HepG2 (cell line): ENCODE measurements around the gene HES2. TPM values are rescaled to one million over a fixed set of nuclear protein-coding genes. Genes with fewer than 3 reads are reported as not detected.

ENCODE experiments used
- FOXK2 ChIP-seq: fragments of 450-650 bp; IDR thresholded peaks from 2 replicates; pipeline ENCODE4 v1.6.1; 2016
- RBFOX2 ChIP-seq: fragments of 200-400 bp; formaldehyde crosslinking; IDR thresholded peaks from 2 replicates; pipeline ENCODE4 v1.6.1; 2017; ENCODE audit warnings: low read depth, mild to moderate bottlenecking, low read length
- SRY ChIP-seq: sonication (generic); formaldehyde crosslinking; IDR thresholded peaks from 2 replicates; pipeline ENCODE4 v1.8.0; 2022; ENCODE audit warnings: mild to moderate bottlenecking, missing genetic modification reagents
- TEAD3 ChIP-seq: optimal IDR thresholded peaks from 2 replicates; pipeline ENCODE3; 2016; ENCODE audit warnings: borderline replicate concordance
- ZFX ChIP-seq: sonication (generic); formaldehyde crosslinking; IDR thresholded peaks from 2 replicates; pipeline ENCODE4 v1.4.0; 2020; ENCODE audit warnings: mild to moderate bottlenecking, low read depth, missing genetic modification reagents, moderate library complexity
- ZNF230 ChIP-seq: sonication (generic); formaldehyde crosslinking; IDR thresholded peaks from 2 replicates; pipeline ENCODE4 v1.4.0; 2020; ENCODE audit warnings: mild to moderate bottlenecking, missing genetic modification reagents
- ZNF260 ChIP-seq: sonication (generic); formaldehyde crosslinking; IDR thresholded peaks from 2 replicates; pipeline ENCODE4 v1.4.0; 2020; ENCODE audit warnings: missing genetic modification reagents, low read depth, mild to moderate bottlenecking, borderline replicate concordance
- ZNF776 ChIP-seq: sonication (generic); formaldehyde crosslinking; IDR thresholded peaks from 2 replicates; pipeline ENCODE4 v1.4.0; 2020; ENCODE audit warnings: mild to moderate bottlenecking, missing genetic modification reagents
- polyA plus RNA-seq, 8 experiments: library from polyadenylated mRNA; depleted of rRNA in 3 of 8; stranded (reverse) in 7 of 8; unstranded in 1 of 8; fragments of >200 nt; fragmentation: Illumina TruSeq in 4 of 8; extraction: Trizol in 4 of 8; gene quantifications; 2 replicates each; pipeline versions ENCODE4 v1.2.1 to v1.2.3, GENCODE V29; 2011 to 2016; ENCODE audit warnings: low read depth in 4 of 8, missing spikeins in 1 of 8, mixed read lengths in 1 of 8; ENCODE audit not compliant: insufficient read depth in 1 of 8
- total RNA-seq, 5 experiments: library from RNA; depleted of rRNA; stranded (reverse); fragments of >200 nt; fragmentation: Illumina TruSeq; extraction: Trizol; gene quantifications; 2 replicates each; pipeline ENCODE4 v1.2.3, GENCODE V29; 2016; ENCODE audit warnings: low read depth in 1 of 5
- TF ChIP-seq, protein P1 (sequence below): IDR thresholded peaks from 2 replicates; pipeline ENCODE4 v1.6.1; 2016; ENCODE audit warnings: low read depth, borderline replicate concordance
- TF ChIP-seq, protein P2 (sequence below): sonication (generic); formaldehyde crosslinking; IDR thresholded peaks from 2 replicates; pipeline ENCODE4 v1.9.0; 2022; ENCODE audit warnings: low read depth, missing genetic modification reagents
- TF ChIP-seq, protein P3 (sequence below): sonication (generic); formaldehyde crosslinking; IDR thresholded peaks from 2 replicates; pipeline ENCODE4 v1.4.0; 2020; ENCODE audit warnings: missing genetic modification reagents; ENCODE audit errors: not compliant biosample characterization
- TF ChIP-seq, protein P4 (sequence below): IDR thresholded peaks from 2 replicates; pipeline ENCODE4 v1.6.1; 2016; ENCODE audit warnings: low read depth
- TF ChIP-seq, protein P5 (sequence below): sonication (generic); formaldehyde crosslinking; IDR thresholded peaks from 2 replicates; pipeline ENCODE4 v1.5.0; 2020; ENCODE audit warnings: mild to moderate bottlenecking, missing genetic modification reagents, moderate library complexity
- TF ChIP-seq, protein P6 (sequence below): sonication (generic); formaldehyde crosslinking; IDR thresholded peaks from 2 replicates; pipeline ENCODE4 v1.4.0; 2020; ENCODE audit warnings: missing genetic modification reagents

HES2 gene
- total and polyA plus RNA-seq, 2 of the 13 experiments (the other 11 are each of a cell fraction or from before 2014, with no cell fraction given), result 0.11 to 0.17 TPM

DNA sequence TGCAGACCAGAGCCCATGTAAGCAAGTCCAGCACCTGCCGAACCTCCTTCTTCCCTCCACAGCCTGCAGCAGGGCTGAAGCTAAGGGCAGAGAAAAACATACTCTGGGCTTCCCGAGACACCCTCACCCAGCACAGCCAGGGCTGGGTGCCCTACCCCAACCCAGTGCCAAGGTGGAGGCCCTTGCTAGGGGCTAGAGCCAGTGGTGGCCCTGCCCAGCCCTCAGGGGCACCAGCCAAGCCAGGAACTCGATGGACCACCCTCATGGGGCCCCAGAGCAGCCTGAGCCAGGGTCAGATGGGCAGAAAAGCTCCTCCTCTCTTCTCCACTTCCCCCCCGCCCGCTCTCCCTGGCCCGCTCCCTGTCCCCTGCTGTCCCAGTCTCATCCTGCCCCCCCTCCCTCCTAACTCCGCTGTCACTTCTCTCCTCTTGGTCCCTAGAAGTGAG is 30.3 kb upstream of the HES2 start (continued):
- TF ChIP-seq, protein P1, sequence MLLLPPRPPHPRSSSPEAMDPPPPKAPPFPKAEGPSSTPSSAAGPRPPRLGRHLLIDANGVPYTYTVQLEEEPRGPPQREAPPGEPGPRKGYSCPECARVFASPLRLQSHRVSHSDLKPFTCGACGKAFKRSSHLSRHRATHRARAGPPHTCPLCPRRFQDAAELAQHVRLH (CRISPR knock-in tag), result peak; percentile 41; the same call in 1 of the 2 replicates
- peak; percentile 38; the same call in 1 of the 2 replicates for TF ChIP-seq ZNF230
- no peak for TF ChIP-seq ZNF776 (CRISPR knock-in tag)
- TF ChIP-seq, protein P2, sequence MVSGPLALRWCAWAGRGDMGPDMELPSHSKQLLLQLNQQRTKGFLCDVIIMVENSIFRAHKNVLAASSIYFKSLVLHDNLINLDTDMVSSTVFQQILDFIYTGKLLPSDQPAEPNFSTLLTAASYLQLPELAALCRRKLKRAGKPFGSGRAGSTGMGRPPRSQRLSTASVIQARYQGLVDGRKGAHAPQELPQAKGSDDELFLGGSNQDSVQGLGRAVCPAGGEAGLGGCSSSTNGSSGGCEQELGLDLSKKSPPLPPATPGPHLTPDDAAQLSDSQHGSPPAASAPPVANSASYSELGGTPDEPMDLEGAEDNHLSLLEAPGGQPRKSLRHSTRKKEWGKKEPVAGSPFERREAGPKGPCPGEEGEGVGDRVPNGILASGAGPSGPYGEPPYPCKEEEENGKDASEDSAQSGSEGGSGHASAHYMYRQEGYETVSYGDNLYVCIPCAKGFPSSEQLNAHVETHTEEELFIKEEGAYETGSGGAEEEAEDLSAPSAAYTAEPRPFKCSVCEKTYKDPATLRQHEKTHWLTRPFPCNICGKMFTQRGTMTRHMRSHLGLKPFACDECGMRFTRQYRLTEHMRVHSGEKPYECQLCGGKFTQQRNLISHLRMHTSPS, result peak; percentile 86
- TF ChIP-seq FOXK2, result no peak
- no peak for TF ChIP-seq ZNF260
- no peak for TF ChIP-seq SRY
- TF ChIP-seq, protein P3, sequence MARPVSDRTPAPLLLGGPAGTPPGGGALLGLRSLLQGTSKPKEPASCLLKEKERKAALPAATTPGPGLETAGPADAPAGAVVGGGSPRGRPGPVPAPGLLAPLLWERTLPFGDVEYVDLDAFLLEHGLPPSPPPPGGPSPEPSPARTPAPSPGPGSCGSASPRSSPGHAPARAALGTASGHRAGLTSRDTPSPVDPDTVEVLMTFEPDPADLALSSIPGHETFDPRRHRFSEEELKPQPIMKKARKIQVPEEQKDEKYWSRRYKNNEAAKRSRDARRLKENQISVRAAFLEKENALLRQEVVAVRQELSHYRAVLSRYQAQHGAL (CRISPR knock-in tag), result no peak
- peak; percentile 54 for TF ChIP-seq RBFOX2
- no peak for TF ChIP-seq TEAD3 (CRISPR knock-in tag)
- TF ChIP-seq, protein P4, sequence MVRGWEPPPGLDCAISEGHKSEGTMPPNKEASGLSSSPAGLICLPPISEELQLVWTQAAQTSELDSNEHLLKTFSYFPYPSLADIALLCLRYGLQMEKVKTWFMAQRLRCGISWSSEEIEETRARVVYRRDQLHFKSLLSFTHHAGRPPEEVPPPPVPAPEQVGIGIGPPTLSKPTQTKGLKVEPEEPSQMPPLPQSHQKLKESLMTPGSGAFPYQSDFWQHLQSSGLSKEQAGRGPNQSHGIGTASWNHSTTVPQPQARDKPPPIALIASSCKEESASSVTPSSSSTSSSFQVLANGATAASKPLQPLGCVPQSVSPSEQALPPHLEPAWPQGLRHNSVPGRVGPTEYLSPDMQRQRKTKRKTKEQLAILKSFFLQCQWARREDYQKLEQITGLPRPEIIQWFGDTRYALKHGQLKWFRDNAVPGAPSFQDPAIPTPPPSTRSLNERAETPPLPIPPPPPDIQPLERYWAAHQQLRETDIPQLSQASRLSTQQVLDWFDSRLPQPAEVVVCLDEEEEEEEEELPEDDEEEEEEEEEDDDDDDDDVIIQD (CRISPR knock-in tag), result no peak
- TF ChIP-seq, protein P5, sequence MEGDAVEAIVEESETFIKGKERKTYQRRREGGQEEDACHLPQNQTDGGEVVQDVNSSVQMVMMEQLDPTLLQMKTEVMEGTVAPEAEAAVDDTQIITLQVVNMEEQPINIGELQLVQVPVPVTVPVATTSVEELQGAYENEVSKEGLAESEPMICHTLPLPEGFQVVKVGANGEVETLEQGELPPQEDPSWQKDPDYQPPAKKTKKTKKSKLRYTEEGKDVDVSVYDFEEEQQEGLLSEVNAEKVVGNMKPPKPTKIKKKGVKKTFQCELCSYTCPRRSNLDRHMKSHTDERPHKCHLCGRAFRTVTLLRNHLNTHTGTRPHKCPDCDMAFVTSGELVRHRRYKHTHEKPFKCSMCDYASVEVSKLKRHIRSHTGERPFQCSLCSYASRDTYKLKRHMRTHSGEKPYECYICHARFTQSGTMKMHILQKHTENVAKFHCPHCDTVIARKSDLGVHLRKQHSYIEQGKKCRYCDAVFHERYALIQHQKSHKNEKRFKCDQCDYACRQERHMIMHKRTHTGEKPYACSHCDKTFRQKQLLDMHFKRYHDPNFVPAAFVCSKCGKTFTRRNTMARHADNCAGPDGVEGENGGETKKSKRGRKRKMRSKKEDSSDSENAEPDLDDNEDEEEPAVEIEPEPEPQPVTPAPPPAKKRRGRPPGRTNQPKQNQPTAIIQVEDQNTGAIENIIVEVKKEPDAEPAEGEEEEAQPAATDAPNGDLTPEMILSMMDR, result 0 out of 2 replicates have a peak, but pooled peaks have one; percentile 8
- TF ChIP-seq, protein P6, sequence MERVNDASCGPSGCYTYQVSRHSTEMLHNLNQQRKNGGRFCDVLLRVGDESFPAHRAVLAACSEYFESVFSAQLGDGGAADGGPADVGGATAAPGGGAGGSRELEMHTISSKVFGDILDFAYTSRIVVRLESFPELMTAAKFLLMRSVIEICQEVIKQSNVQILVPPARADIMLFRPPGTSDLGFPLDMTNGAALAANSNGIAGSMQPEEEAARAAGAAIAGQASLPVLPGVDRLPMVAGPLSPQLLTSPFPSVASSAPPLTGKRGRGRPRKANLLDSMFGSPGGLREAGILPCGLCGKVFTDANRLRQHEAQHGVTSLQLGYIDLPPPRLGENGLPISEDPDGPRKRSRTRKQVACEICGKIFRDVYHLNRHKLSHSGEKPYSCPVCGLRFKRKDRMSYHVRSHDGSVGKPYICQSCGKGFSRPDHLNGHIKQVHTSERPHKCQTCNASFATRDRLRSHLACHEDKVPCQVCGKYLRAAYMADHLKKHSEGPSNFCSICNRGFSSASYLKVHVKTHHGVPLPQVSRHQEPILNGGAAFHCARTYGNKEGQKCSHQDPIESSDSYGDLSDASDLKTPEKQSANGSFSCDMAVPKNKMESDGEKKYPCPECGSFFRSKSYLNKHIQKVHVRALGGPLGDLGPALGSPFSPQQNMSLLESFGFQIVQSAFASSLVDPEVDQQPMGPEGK (CRISPR knock-in tag), result peak; percentile 61
- TF ChIP-seq ZFX (CRISPR knock-in tag), result 0 out of 2 replicates have a peak, but pooled peaks have one; percentile 33
